ENCODE data around the gene CPEB4. TPM values are rescaled to one million over a fixed set of nuclear protein-coding genes. Genes with fewer than 3 reads are reported as not detected.

CPEB4 gene
- total and polyA plus RNA-seq, 9 of the 15 experiments (the other 6 are each of a cell fraction or from before 2014, with no cell fraction given) = 7.4 to 21.3 (median 12.4) TPM

GRCh38 chr5:173888473-173889131, 453 bp downstream of the CPEB4 start (continued):
- TF ChIP-seq ZNF639 (CRISPR knock-in tag; conservative IDR thresholded peaks at IDR 0.05 in 1 of 2, IDR thresholded peaks at IDR 0.05 in 1 of 2) = 0 out of 4 replicates have a peak, but pooled peaks of 1 of the 2 experiments have one; percentile 18
- no peak for TF ChIP-seq ZNF592 (IDR thresholded peaks at IDR 0.05)
- TF ChIP-seq ZNF384 (IDR thresholded peaks at IDR 0.05; ENCODE audit: low read depth, low read length) = no peak
- no peak for TF ChIP-seq ZC3H11A (IDR thresholded peaks at IDR 0.05; ENCODE audit: low read depth, low read length)
- no peak for TF ChIP-seq SPI1 (IDR thresholded peaks at IDR 0.05; ENCODE audit: borderline replicate concordance, low read depth, low read length)
- no peak for TF ChIP-seq TEAD4 (IDR thresholded peaks at IDR 0.05; ENCODE audit: low read length)
- no peak for TF ChIP-seq TEAD4 (CRISPR knock-in tag; IDR thresholded peaks at IDR 0.05; ENCODE audit: borderline replicate concordance)
- TF ChIP-seq SMAD1 (IDR thresholded peaks at IDR 0.05; ENCODE audit: low read depth, low read length, partially characterized antibody) = no peak
- no peak for TF ChIP-seq GTF2B (IDR thresholded peaks at IDR 0.05; ENCODE audit: extremely low read depth, insufficient read length)
- 0 out of 2 replicates have a peak, but pooled peaks have one; percentile 14 for TF ChIP-seq ZNF395 (CRISPR knock-in tag; IDR thresholded peaks at IDR 0.05)
- TF ChIP-seq IRF1 (CRISPR knock-in tag; IDR thresholded peaks at IDR 0.05; ENCODE audit: borderline replicate concordance) = no peak
- TF ChIP-seq ARNT (IDR thresholded peaks at IDR 0.05) = no peak
- no peak for TF ChIP-seq KLF6 (CRISPR knock-in tag; IDR thresholded peaks at IDR 0.05; ENCODE audit: borderline replicate concordance)
- TF ChIP-seq RBM15 (IDR thresholded peaks at IDR 0.05; ENCODE audit: insufficient read depth, low read length) = no peak
